ENCODE data around the gene GNAI1.

Gene GNAI1

DNA sequence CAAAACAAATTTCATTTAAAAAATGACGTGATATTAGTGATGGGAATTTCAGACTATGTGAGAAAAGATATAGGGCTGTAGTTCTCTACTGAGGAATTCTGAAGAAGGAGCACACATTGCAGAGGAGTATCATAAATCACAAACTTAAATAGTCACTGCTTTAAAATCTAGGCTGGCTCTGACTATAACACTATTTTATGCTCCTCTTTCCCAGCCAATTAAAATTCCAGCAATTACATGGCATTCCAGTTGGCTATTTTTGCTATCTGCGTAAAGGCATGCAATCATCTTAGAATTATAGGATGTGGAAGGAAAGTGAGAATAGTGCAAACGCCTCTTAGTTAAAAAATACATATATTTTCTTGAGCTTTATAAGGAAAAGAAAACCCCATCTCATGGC is 123.1 kb downstream of the GNAI1 start:
- no peak for DNase-seq

DNA sequence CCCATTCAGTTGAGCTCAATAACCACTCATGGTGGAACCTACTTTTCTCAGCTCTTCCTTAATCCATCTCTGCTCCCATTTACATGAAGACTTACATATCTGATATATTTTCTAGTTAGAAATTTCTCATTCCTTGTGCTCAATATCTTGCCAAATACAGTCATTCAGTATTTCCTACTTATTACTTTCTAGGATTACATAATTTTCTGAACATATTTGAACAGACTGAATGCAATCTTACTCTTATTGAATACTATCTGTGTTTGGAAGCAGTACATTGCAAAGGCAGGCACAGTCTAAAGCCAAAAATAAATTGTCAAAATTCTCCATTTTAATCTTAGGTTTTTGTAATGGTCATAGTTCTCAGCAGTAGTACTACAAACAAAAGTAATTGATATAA is 126.0 kb downstream of the GNAI1 start:
- no peak for DNase-seq

DNA sequence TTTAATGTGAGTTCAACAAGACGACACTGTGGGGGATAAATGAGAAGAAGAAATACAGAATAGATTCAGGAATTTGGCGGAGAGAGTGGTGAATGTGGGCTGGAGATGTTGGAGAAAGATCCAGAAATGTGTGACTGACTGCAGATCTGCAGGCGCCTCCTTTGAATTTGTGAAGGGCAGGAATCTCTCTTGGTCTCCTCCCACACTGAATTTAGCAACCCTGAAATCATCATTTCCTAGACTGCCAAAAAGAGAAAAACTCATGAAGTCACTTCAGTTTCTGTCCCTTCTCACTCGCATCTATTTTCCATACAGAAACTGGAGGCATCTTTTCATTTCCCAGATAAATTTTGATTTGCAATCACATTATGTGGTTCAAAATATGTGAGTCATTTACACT is 128.7 kb downstream of the GNAI1 start:
- no peak for DNase-seq

DNA sequence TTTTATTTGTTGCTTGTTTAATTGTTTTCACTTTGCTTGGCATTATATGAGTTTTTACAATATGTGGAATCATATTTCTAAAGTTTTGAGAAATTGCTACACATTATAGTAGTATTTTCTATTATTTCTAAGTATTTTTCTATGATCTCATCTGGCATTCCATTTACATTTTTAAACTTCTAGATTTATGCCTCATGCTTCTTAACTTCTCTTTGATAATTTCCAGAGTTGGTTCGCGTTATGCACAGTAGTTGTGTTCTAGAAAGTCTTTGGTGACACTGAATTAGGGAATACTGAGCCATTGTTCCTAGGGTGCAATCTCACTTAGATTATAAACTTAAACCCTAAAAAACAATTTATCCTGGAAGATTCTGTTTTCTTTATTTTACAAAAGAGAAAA is 129.2 kb downstream of the GNAI1 start:
- no peak for DNase-seq

DNA sequence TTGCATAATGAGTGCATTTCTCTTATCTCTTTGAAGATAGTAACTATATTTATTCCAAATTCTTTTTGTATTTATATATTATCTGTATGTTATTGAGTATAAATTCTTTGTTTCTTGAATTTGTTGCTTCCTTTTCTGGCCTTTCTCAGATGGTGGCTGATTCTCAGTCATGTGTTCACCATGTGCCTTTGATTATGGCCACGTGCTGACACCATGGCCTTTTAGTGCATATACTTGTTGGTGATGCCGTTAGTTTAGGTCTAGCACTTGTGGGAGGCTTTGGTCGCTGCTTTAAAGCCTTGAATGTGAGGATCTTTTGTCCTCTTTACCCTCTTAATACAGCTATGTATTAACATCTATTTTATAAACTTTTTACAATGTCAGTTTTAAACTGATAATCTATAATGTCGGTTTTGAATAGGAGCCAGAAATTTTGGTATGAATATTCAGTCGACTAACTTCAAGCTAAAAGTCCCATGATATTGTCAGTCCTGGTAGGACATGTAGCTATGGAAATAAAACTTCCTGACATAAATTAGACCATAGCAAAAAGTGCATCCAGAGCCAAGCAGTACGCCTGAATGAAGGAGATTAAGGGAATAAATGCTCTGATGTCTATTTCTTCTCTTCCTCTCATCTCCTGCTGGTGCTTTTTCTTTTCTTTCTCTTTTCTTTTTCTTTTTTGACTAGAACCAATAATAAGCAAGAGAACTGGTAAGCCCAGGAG is 130.3 kb downstream of the GNAI1 start:
- DNase-seq, result no peak

DNA sequence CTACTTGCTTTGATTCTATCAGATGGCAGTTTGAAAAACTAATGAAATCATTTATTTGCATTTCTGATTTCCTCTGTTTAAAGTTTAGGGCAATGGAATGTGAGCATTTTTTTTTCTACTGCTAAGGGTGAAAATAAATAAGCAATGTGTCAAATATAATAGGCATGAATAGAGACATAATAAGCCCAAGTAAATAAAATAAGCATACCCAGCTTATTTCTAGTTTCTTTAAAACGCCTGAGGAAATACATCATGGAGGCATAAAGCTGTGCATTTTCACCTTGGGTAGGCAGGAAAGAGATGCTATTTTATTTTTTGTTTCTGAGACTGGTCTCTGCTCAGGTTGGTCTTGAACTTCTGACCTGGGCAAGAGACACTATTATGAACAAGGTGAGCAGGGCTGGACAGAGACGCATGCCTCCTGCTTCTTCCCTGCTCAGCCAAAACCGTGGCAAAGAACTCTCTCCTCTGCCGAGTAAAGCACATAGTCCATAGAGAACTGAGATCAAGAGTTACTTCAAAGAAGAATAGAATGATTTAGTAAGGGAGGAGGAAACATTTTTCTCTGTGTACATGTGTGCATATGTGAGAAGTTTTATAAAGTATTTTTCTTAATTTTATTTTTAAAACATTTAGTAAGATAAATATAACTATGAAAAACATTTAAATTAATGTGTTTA is 138.1 kb downstream of the GNAI1 start:
- no peak for DNase-seq

DNA sequence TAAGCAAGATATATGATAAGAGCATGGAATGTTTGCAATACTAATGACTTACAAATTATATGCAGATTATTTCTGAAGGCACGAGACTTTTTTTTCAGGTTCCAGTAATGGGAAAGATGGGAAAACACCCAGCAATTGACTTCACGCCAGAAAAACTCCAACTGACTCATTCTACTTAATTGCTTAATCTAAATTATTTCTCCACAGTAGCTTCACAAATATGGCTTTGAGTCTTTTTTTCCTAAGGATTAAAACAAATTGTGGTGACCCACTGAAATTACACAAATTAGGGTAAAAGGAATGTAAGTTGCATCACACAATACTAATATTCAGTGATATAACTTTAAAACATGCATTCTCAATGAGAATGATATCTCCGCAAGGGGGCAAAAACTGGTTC is 138.7 kb downstream of the GNAI1 start:
- DNase-seq, result no peak

DNA sequence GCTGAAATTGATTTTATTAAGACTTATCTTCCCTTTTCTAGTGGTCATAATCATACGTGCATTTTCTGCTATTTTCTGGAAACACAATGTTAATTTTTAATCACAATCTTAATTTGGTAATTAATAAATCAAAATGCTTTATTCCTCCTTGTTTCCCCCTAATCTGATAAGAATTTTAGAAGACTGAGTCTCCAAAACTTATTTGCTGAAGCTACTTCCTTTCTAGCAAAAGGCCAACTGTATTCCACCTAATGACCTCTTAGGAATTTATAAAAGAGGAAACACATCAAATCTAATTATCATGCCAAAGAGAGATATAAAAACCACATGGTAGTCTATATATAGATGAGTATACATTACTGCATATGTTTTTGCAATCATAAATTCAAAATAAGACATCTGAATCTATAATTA is 140.6 kb downstream of the GNAI1 start:
- no peak for DNase-seq
